GM19351 (cell line): ENCODE results near the gene JAKMIP3.

Experiments used
- ATAC-seq: cut with Tn5 transposase; IDR thresholded peaks from one replicate; pipeline ENCODE4 v1.9.1; 2021; ENCODE audit warnings: mild to moderate bottlenecking, moderate library complexity; ENCODE audit not compliant: unreplicated experiment

The JAKMIP3 gene

GRCh38 chr10:132097609-132098377 is 32.0 kb downstream of the JAKMIP3 start:
- ATAC-seq: no peak

- no peak for ATAC-seq
Observed at GRCh38 chr10:132098539-132099388, 33.0 kb downstream of the JAKMIP3 start.

GRCh38 chr10:132099389-132100090 is 33.8 kb downstream of the JAKMIP3 start:
- no peak for ATAC-seq

- ATAC-seq: no peak
Observed at GRCh38 chr10:132100091-132100481, 34.3 kb downstream of the JAKMIP3 start.

- ATAC-seq: no peak
Observed at GRCh38 chr10:132100556-132101349, 35.0 kb downstream of the JAKMIP3 start.

- no peak for ATAC-seq
Observed at GRCh38 chr10:132101529-132101928, 35.8 kb downstream of the JAKMIP3 start.

- ATAC-seq: no peak
Observed at GRCh38 chr10:132102071-132102716, 36.4 kb downstream of the JAKMIP3 start.

GRCh38 chr10:132102717-132103110 is 37.0 kb downstream of the JAKMIP3 start:
- no peak for ATAC-seq

- ATAC-seq: no peak
Observed at GRCh38 chr10:132103116-132103910, 37.6 kb downstream of the JAKMIP3 start.

GRCh38 chr10:132104062-132104461 is 38.3 kb downstream of the JAKMIP3 start:
- no peak for ATAC-seq

- no peak for ATAC-seq
Observed at GRCh38 chr10:132104471-132105301, 38.9 kb downstream of the JAKMIP3 start.

GRCh38 chr10:132105302-132105995 is 39.7 kb downstream of the JAKMIP3 start:
- no peak for ATAC-seq

- no peak for ATAC-seq
Observed at GRCh38 chr10:132106431-132106830, 40.7 kb downstream of the JAKMIP3 start.

- ATAC-seq: no peak
Observed at GRCh38 chr10:132107186-132107948, 41.6 kb downstream of the JAKMIP3 start.

GRCh38 chr10:132107949-132108877 is 42.5 kb downstream of the JAKMIP3 start:
- no peak for ATAC-seq
